HEK293T (cell line): ENCODE data around the gene R3HDM2.

ENCODE experiments used
- FOXK2 ChIP-seq: fragments of 450-650 bp; IDR thresholded peaks from 2 replicates; pipeline ENCODE4 v1.6.1; 2016; ENCODE audit warnings: mild to moderate bottlenecking
- SUZ12 ChIP-seq: fragments of 450-650 bp; IDR thresholded peaks from 2 replicates; pipeline ENCODE4 v1.6.1; 2016; ENCODE audit warnings: mild to moderate bottlenecking

- TF ChIP-seq FOXK2 (no peak), SUZ12 (no peak)
Observed at GRCh38 chr12:57454566-57455373, 23.9 kb upstream of the R3HDM2 start, which contains the start of gene INHBE.
